Stimulated activated CD4-positive, alpha-beta T cell treated with anti-CD3 and anti-CD28 coated beads, Interleukin-2, amount 100 ng/mL, for 48 hours (primary cell): ENCODE measurements around the gene CHMP4A.
A peak's percentile ranks its signal among the peaks of the same experiment; 100 is the strongest.
"Not testable (repeated sequence)": the region's sequence is repeated elsewhere in the genome, so short reads cannot be mapped to it uniquely, and the experiment has no call there.

Experiments used
- DNase-seq, 2 donors: peaks; one replicate each; pipeline ENCODE4 v3.0.0-alpha.2; 2020

The CHMP4A gene

DNA sequence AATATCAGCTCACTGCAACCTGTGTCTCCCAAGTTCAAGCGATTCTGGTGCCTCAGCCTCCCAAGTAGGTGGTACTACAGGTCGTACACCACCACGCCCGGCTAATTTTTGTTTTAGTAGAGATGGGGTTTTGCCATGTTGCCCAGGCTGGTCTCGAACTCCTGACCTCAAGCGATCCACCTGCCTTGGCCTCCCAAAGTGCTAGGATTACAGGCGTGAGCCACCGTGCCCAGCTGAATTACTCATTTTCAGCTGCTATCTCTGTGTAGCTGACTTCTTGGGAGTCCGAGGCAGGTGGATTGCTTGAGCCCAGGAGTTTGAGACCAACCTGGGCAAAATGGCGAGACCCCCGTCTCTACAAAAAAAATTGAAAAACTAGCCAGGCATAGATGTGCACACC is 32.1 kb upstream of the CHMP4A start:
- not testable (repeated sequence) for DNase-seq

DNA sequence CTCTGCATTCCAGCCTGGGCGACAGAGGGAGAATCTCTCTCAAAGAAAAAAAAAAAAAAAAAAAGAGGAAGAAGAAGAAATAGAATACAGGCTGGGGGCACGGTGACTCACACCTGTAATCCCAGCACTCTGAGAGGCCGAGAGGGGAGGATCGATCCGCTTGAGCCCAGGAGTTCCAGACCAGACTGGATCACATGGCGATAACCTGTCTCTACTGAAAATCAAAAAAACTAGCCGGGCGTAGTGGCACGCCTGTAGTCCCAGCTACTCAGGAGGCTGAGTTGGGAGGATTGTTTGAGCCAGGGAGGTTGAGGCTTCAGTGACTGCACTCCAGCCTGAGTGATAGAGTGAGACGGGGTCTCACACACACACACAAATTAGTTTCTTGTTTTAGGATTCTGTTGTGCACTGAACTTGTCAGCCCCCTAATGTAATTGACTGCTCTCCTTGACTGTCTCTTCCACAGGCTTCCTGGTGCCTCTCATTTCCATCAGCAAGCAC is 30.1 kb upstream of the CHMP4A start:
- no peak for DNase-seq

DNA sequence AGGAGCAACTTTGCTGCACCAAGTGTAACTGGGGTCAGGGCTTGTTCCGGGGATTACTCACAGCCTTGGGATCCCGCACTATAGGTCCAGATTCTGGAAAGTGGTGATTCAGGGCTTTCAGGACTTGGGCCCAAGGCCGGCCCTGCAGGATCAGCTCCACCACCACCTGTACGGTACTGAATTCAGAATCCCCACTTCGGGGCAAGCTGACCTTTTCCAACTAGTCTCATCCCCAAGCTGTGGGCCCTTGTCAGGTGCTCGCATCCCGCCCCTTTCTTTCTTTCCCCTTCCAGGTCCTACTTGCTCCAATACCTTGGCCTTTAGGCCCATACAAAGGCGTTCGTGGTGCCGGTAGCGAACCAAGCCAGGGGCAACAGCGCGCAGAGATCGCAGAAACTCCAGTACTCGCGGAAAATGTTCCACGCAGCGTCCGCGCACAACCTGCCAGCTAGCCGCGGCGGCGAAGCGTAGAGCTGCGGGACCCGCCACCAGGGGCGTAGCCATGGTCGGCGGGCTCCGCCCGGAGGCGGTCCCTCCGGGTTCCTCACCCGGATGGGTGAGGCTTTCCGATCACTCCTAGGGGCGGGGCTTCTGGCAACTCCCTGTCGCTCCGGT is 28.6 kb upstream of the CHMP4A start:
- peak; percentile 90 for DNase-seq

DNA sequence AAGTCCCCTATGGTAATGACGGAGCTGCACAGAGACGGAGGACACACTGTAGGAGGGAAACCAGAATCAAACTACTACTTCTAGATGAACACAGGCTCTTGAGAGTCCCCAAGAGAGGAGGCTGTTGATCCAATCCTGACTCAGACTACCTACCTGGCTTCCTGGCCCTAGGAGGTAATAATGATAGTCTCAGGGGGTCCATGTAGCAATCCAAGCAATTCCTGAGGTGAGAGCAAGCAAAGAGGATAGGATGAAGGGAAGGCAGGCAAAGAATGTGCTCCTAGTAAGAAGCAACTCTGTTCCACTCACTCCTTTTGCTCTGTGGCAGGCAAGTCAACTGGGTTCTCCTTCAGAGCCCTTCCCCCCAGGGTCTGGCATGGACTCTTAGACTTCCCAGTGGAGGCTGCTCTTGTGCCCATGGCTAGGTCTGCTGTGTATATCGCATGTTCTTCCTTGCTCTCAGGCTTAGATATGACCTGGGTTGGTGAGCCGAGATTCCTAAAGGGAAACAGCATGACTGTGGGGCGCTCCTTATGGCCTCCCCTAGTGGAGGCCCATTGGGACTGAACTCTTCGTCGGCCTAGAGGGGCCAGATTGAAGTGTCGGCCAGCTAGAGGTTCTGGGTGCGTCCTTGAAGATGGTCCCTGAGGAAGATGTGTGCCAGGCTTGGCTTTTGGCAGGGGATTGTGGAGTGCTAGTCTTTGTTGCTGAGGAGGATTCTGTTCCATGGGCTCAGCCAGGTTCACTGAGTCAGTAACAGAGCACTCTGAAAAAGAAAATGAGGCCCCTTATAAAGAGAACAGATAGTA is 27.0 kb upstream of the CHMP4A start:
- DNase-seq: no peak

DNA sequence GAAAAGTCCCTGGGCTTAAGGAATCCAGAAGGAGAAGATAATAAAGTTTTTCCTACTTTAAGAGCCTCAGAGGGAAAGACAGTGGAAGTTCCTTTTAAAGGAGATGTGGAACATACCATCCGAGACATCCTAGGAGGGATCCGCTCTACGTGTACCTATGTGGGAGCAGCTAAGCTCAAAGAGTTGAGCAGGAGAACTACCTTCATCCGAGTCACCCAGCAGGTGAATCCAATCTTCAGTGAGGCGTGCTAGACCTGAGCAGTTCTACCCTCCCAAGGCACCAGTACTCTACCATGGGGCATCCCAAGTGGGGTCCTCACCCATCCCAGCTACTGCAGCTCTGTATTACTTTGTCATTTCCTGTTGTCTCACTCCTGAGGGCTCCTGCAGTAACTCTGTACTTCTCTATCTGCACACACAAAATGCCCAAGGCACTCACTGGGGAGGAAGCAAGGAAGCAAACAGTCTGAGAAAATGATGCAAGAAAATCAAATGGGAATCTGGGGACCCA is 25.3 kb upstream of the CHMP4A start:
- no peak for DNase-seq

DNA sequence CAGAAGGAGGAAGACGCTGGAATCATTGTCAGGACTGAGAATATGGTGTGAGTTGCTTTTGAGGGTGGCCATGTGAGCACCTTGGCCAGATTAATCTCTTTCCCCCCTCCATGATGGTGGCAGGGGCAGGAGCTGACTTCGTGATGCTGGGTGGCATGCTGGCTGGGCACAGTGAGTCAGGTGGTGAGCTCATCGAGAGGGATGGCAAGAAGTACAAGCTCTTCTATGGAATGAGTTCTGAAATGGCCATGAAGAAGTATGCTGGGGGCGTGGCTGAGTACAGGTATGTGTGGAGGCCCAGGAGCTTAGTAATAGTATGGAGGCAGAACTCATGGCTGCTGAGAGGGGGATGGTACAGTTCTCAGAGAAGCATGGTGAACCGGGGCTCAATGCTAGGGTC is 24.8 kb upstream of the CHMP4A start:
- DNase-seq: no peak

DNA sequence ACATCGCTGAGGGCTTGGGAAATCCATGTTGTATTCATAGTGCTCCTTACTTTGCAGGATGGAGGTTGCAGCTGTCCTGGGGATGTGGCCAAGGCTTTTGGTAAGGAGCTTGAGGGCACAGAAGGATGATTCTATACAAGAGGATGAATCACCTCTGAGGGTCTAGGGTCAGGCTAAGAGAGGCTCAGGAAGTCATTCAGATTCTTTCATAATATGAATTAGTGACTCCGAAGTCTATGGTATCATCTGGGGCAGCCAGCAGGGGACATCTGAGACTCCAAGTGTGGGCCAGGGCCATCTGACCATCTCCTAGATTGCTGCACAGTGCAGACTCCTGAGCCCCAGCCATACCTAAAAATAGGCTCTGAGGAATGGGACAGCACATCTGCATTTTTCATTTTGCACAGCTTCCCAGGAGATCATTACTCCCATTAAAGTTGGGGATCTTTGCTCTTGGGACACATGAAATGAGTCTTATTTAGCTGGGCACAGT is 24.2 kb upstream of the CHMP4A start:
- DNase-seq: no peak

DNA sequence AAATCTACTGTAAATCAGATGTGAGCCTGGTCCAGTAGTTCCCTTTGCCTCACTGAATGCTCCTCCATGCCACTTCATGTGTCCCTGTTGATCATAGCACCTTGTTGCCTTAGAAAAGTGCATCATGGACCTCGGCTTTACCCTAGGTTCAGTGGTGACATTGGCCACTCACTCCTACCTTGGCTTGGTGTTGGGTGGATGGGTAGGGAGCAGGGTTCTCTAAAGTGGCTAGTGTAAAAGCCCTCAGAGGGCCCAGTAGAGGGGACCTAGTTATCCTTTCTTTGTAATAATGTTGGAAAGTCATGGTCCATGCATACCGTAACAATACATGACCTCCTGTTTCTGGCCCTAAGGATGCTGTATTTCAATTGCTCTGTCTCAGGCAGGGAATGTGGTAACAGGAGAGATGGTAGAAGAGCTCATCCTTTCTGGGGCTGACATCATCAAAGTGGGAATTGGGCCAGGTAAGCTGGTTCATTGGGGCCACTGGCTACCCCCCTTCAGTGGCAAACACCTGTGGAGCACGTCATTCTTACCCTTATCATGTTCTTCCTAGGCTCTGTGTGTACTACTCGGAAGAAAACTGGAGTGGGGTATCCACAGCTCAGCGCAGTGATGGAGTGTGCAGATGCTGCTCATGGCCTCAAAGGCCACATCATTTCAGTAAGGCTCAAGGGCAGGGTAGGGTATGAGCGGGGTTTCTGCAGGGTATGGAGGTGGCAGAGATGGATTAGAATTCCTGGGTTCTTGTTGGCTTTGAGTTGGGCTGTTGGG is 23.6 kb upstream of the CHMP4A start:
- no peak for DNase-seq

DNA sequence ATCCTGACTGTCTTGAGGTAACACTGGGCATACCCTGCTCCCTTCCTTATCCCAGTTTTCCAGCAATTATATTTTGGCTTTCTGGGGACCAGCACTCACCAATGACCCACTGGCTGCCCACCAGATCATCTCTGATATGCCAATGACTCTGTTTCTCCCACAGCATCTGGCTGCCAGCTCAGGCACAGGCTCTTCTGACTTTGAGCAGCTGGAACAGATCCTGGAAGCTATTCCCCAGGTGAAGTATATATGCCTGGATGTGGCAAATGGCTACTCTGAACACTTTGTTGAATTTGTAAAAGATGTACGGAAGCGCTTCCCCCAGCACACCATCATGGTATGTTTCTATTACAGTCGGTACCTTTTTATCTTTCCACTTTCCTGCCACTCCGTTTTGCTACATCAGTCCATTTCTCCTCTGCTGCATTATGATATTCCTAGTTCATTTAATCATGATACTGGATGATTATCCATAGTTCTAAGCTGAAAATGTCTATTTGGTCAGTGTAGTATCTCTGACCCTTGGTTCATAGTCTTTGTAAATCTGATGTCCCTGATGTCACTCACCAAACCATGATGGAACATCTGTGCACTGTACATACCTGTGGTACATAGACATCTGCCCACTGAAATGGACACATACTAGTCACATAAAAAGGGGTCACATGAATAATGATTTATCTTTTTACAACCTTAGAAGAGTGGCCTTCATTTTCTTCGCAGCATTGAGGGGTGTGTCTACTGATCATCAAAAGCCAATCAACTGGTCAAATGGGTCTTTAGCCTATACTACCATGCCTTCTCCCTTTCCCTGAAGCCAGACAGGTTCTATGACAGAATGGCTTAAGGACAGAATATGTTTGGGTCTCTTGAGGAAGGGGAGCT is 22.8 kb upstream of the CHMP4A start:
- no peak for DNase-seq

DNA sequence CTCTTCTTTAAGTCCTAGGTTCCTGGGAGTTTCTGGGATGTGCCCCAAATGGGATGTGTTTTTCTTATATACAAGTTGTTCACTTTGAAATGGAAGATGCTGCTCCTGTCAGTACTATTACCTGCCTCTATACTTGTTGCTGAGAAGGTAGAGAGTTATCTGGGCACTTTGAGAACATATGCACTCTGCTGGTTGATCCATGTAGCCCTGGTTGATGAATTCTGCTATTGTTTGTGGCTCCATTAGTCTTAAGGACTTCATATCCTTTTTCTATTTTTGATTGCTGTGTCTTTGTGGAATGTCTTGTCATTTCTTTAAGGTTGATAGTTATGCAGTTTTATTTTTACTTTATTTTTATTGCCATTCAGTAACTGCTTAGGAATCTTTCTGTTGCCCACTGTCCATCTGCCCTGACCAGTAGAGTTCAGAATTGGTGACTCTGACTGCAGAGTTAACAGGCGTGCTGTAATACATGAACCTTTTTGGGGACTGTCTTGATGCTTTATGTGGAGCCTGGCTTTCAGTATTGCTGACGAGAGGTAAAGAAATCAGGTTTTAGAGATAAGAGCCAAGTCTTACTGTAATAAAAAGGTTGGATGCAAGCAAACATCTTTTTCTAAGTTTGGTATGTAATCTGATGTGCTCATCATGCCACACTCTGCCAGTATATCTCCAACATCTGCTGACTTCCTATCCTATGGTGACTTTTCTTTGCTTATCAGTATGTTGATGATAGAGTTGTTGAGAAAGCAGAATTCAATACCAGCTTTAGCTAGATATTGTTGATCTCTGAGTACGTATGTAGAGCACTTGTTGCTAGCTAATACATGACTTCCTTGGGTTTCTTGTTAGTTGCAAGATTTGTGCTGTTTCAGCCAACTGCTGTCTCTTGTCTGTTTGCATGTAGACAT is 21.1 kb upstream of the CHMP4A start:
- no peak for DNase-seq

DNA sequence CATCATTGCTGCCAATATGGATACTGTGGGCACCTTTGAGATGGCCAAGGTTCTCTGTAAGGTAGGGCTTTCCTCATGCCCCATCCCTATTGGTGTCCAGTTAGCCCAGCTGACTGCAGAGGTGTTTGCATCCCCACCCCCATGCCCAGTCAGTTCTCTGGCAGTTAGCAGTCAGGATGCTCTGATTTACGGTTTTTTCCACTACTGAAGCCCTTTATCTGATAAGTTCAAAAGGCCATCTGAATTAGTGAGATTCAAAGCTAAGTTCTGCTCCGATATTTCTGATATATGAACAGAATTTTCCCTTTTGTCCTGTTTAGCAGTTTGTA is 20.2 kb upstream of the CHMP4A start:
- no peak for DNase-seq

DNA sequence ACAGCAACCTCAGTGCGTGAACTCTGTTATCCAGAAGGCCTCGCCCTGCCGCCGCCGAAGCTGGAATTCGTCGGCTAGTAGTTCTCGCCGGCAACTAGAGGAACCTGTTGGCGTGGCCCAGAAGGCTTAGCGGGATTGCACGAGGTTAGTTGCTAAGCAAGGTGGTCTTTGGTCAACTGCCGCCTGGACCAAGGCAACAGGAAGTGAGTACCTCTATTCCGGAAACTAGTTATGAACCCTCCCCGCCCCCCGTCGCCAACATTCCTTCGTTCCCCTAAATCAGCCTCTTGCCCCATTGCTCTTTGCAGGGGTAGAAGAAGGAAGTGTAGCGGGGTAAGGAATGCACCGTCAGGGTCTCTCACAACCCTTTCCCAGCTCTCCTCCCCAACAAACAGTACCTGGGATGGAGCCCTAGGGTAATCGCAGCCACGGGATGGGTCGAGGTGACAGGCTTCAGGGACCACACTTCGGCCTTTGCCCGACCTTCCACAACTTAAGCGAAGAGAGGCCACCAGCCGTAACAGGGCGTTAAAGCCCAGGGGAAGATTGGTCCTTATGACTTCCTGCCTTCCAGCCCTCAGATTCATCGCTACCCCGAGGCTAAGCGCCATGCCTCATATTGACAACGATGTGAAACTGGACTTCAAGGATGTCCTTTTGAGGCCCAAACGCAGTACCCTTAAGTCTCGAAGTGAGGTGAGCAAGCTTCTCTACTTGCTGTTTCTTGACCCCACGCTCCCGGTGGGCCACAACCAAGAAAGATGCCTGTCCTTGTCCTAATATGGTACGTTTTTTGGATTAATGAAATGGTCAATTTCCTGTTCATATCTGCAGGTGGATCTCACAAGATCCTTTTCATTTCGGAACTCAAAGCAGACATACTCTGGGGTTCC is 19.6 kb upstream of the CHMP4A start, which contains the start of gene GMPR2:
Gene GMPR2, plus strand, starts transcription at position 285 of the 893 bp plus-strand sequence. Its CDS starts 325 bp downstream, at position 610.
- no peak for DNase-seq

DNA sequence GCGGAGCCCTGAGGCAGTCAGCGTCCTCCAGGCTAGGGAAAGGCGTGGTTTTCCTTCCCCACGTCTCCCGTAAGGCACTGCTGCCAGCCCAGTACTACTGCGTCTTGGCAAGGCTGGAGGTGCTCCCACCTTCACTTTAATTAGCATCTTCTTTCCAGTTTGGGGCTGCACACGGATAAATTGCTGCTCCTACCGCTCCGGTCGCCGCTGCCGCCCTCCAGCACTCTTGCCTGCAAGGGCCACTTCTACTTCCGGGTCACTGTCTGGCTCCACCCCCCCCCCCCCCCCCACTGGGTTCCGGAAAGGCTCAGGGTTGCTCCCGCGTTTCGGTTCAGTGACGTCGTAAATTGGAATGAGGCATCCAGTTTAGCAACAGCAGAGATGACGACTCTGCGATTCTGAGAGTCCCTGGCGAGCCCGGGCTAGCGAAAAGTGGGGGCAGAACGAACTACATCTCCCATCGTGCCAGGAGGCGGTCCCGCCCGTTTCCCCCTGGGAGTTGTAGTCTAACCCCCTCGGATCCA is 18.9 kb upstream of the CHMP4A start, which contains the start of gene NEDD8:
Gene NEDD8, minus strand, starts transcription at position 247 of the 524 bp plus-strand sequence. Its CDS starts 100 bp downstream, at position 147.
- peak; percentile 83 to 87 for DNase-seq

DNA sequence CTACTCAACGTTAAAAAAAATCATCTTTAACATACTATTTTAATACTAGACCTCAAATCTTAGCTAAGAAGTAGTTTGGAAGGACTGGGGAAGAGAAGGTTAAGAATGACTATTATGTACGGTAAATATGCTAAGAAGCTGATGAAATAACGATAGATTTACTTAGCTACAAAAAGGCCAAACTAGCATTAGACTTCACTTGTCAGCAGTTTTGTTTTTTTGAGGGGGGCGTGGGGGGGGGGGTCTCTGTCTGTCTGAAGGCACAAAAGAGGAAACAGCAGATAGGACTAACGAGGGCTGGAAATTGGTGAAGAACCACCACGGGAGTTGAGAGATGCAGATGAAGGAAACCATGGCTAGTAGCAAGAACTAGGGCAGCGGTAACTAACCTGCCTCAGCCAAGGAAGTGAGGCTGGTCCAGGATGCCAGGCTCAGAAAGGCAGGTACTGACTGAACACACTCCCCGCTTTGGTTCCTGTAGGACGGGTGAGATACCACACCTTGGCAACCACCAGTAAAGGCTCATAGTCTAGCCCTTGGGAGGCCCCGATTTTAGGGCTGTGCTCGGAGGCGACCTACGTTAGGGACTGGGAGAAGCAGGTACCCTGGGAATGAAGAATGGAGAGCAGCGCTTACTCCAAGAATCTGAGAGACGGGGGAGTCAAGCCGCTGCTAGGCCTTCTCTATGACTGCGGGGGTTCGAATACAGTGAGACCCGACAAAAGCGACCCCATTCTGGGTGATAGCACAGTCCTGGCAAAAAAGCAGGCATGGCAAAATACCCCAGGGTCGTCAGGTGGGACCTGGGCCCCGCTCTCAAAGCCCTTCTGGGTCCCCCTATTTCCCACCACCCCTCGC is 18.2 kb upstream of the CHMP4A start:
- DNase-seq: no peak

DNA sequence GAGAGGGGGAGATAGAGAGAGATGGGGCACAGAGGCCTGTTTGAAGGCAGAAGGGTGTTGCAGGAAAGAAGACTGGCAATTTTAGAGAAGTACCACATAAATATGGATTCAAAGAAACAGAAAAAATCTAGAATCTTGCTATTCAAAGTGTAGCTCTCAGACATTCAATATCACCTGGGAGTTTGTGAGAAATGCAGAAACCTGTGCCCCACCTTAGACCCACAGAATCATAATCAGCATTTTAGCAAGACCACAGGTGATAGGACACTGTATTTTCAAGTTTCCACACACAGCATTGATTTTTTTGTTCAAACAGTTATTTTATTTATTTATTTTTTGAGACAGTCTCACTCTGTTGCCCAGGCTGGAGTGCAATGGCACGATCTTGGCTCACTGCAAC is 15.6 kb upstream of the CHMP4A start:
- no peak for DNase-seq

DNA sequence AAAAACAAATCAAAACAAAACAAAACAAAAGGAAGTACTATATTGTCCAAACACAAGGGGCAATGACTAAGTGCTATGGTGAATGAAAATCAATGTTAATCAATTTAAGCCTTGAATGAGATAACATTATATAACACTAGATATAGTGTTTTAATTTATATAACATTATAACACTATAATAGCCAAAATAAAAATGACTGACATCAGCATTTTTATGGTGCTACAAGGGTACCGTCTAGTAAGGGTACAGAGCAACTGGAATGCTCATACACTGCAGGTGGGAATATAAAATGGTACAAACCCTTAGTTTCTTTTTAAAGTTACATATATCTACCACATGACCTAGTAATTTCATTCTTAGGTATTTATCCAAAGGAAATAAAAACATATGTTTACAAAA is 13.2 kb upstream of the CHMP4A start:
- no peak for DNase-seq

DNA sequence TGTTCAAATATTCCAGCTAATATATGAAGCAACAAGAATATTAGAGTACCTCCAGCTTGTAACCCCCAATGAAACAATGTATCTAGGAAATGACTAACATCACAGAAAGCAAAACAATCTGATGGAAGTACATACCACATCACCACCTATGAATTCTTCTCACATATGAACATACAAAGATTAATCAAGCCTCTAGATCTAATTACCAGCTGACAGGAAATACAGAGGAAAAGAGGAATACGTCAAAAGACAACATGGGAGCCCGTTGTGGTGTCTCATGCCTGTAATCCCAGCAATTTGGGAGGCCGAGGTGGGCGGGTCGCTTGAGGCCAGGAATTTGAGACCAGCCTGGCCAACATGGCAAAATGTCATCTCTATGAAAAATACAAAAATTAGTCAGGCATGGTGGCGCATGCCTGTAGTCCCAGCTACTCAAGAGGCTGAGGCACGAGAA is 11.4 kb upstream of the CHMP4A start:
- no peak for DNase-seq

DNA sequence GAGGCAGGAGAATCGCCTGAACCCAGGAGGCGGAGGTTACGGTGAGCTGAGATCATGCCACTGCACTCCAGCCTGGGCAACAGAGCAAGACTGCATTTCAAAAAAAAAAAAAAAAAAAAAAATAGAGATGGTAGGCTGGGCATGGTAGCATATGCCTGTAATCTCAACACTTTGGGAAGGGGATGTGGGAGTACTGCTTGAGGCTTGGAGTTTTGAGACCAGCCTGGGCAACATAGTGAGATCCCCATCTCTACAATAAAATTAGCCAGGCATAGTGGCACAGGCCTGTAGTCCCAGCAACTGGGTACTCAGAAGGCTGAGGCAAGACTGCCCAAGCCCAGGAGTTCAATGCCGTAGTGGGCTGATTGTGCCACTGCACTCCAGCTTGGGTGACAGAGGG is 9.7 kb upstream of the CHMP4A start:
- DNase-seq: not testable (repeated sequence)

DNA sequence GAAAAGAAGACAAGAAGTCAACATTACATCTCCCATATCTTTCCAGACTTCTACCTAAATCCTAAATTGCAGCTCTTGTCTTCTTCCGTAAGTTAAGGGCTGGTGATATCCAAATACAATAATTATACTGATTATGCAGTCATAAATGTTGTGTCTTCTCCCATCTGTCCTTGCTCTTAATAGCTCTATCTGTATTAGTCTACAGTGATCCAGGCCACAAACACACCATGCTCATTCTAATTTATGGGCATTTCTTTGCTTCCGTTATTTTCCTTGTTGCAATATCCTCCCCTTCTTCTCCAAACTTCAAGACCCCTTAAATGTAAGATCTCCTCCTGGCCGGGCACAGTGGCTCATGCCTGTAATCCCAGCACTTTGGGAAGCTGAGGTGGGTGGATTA is 6.2 kb upstream of the CHMP4A start:
- DNase-seq: no peak
